G401.6 (cell line): ENCODE results near the gene SCEL.

Experiments
- FAIRE-seq: peaks from 2 replicates; lab custom pipeline; 2012; peaks lifted over from hg19 to GRCh38; lab: Jason Lieb, UNC

The SCEL gene

GRCh38 chr13:77674852-77675251 is 139.3 kb downstream of the SCEL start:
- FAIRE-seq, result no peak

- FAIRE-seq, result no peak
Observed at GRCh38 chr13:77678691-77679235, 143.3 kb downstream of the SCEL start.

- no peak for FAIRE-seq
Observed at GRCh38 chr13:77687799-77688198, 152.3 kb downstream of the SCEL start.

GRCh38 chr13:77691871-77692270 is 156.4 kb downstream of the SCEL start:
- FAIRE-seq, result no peak

- no peak for FAIRE-seq
Observed at GRCh38 chr13:77692746-77693448, 157.4 kb downstream of the SCEL start.

- no peak for FAIRE-seq
Observed at GRCh38 chr13:77693449-77693940, 158.0 kb downstream of the SCEL start.
